Tibial nerve (tissue), 4 donors: ENCODE measurements around the gene TSC22D1. TPM values are rescaled to one million over a fixed set of nuclear protein-coding genes. Genes with fewer than 3 reads are reported as not detected.

Source experiments
- DNase-seq, 2 donors: peaks; one replicate each; pipeline ENCODE4 v3.0.0-alpha.2; 2019; ENCODE audit warnings: low spot score in 2 of 2
- H3K27ac ChIP-seq, 4 donors: fragments of 200-600 bp; sonication (generic) in 3 of 4; one replicate each; pipeline ENCODE4 v1.5.1; 2017 to 2019; ENCODE audit warnings: mild to moderate bottlenecking in 1 of 4
- H3K27me3 ChIP-seq, 2 donors: fragments of 200-600 bp; sonication (generic) in 1 of 2; one replicate each; pipeline versions ENCODE4 v1.5.1 to v1.6.0; 2017 to 2019
- H3K36me3 ChIP-seq, 3 donors: fragments of 200-600 bp; sonication (generic); one replicate each; pipeline ENCODE4 v1.5.1; 2018 to 2019
- H3K4me1 ChIP-seq, 4 donors: fragments of 200-600 bp; sonication (generic) in 3 of 4; one replicate each; pipeline ENCODE4 v1.5.1; 2017 to 2019
- H3K4me3 ChIP-seq, 4 donors: fragments of 200-600 bp; sonication (generic) in 3 of 4; one replicate each; pipeline ENCODE4 v1.5.1; 2017 to 2019; ENCODE audit warnings: mild to moderate bottlenecking in 1 of 4, moderate library complexity in 1 of 4
- H3K9me3 ChIP-seq, 4 donors: fragments of 200-600 bp; sonication (generic) in 3 of 4; one replicate each; pipeline ENCODE4 v1.5.1; 2017 to 2019
- CTCF ChIP-seq, 5 experiments: fragments of 200-600 bp in 3 of 5; fragments of 450-650 bp in 2 of 5; sonication (generic) in 3 of 5; IDR thresholded peaks; one replicate each; pipeline ENCODE4 v1.5.1; 2016 to 2019; ENCODE audit warnings: antibody characterized with exemption in 5 of 5, mild to moderate bottlenecking in 3 of 5, moderate library complexity in 2 of 5
- EP300 ChIP-seq, 2 donors: sonication (generic); formaldehyde crosslinking; IDR thresholded peaks; one replicate each; pipeline ENCODE4 v1.6.1; 2017; ENCODE audit warnings: antibody characterized with exemption in 2 of 2, mild to moderate bottlenecking in 1 of 2
- POLR2A ChIP-seq, 2 donors: fragments of 450-650 bp; IDR thresholded peaks; one replicate each; pipeline ENCODE4 v1.6.1; 2017; ENCODE audit warnings: antibody characterized with exemption in 2 of 2, mild to moderate bottlenecking in 2 of 2, moderate library complexity in 2 of 2
- WGBS, 2 donors: methylation state at CpG; one replicate each; pipeline ENCODE4 v1.1.5; 2018; 5-methylcytosine and 5-hydroxymethylcytosine counted together
- total RNA-seq, 4 donors: library from RNA; depleted of rRNA; stranded (reverse); fragments of >200 nt; gene quantifications; one replicate each; pipeline ENCODE4 v1.1.0, GENCODE V29; 2016

Gene TSC22D1
- total RNA-seq, 4 donors from 2014 or later, result 203 to 334 (median 213) TPM

DNA sequence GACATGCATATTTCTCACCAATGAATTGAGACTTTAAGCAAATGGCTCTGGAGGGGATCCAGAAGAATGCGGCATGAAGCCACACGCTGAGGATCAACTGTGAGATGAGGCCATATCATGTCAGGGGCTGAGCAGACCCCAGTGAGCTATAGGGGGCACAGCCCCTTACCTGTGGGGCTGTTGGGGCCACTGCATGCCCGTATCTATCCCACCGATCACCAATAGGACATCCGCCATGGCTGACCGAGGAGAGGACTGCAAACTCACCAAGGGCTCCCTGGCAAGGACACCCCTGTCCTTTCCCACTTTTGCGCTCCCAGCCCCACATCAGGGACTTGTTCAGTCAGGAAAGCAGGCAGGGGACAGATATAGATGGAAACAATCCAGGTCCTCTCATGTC is 124.5 kb downstream of the TSC22D1 start:
- no peak for TF ChIP-seq POLR2A (IDR thresholded peaks at IDR 0.05)
- no peak for TF ChIP-seq CTCF (IDR thresholded peaks at IDR 0.05)
- no peak for TF ChIP-seq EP300 (IDR thresholded peaks at IDR 0.05)
- DNase-seq, result no peak
- Histone ChIP-seq H3K27me3 (no peaks in the 10 kb centered on the region), H3K4me3 (no peak overlapping the region), H3K9me3 (no peaks in the 10 kb centered on the region), H3K4me1 (no peaks in the 10 kb centered on the region), H3K27ac (no peak overlapping the region), H3K36me3 (no peaks in the 10 kb centered on the region)
- WGBS, 2 donors, result 94 to 95% methylated on average over 7 of the region's 7 CpGs

DNA sequence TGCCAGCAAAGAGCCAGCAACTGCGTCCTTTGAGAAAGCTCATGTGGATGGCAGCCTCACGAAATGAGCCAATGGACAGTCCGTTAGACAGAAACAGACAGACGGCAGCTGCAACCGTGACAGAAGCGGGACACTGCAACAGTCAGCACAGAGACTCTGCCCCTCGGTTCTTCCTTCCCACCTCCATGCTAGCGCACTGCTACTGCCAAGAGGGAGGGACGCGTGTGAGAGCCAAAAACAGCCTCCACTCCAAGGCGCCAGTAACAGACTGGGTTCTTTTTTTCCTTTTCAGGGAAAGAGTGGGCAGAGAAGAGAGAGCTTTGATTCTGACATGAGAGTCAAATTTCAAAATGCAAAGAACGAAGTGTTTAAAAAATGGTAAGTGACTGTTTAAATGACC is 125.0 kb downstream of the TSC22D1 start:
- no peaks in the 10 kb centered on the region for H3K9me3 ChIP-seq
- no peak overlapping the region for H3K27ac ChIP-seq
- H3K27me3 ChIP-seq, result no peaks in the 10 kb centered on the region
- no peaks in the 10 kb centered on the region for H3K4me1 ChIP-seq
- no peak overlapping the region for H3K4me3 ChIP-seq
- WGBS, 2 donors, result 70 to 78% methylated on average over 12 of the region's 12 CpGs
- no peaks in the 10 kb centered on the region for H3K36me3 ChIP-seq
- no peak for TF ChIP-seq EP300 (IDR thresholded peaks at IDR 0.05)
- no peak for TF ChIP-seq POLR2A (IDR thresholded peaks at IDR 0.05)
- TF ChIP-seq CTCF (IDR thresholded peaks at IDR 0.05), result no peak
- no peak for DNase-seq

DNA sequence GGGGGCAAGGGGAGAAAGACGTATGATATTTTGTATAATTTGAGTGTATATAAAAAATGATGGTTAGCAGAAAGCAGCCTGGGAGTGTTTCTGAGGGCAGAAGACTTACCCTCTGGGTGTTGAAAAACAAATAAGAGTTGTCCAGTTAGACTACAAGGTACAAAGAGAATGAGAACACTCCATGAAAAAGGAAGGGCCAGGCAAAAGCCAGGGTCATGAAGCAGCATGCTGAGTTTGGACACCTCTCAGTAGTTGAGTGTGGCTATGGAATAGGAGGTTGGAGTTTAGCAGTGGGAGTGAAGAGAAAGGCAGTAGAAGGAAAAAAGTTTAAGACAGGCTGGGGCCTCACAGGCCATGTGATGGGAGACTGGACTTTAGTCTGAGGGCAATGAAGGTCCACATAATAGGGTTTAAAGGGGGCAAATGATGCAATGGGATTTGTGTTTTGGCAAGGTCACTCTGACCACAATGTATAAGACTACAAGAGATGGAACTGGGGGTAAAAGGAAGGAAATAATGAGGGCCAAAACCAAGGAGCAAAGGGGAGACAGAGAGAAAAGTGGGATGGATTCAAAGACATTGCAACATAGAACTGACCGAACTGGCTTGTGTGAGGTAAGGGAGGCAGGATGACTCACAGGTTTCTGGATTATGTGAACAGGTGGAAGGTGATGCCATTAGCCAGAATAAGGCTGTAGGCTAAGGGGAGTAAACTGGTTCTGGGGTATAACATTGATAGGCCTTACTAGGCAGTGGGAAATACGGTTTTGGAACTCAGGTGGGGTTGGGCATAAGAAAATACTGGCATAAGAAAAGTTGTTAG is 125.9 kb downstream of the TSC22D1 start:
- Histone ChIP-seq H3K36me3 (no peaks in the 10 kb centered on the region), H3K9me3 (peaks cover 0 to 4% (median 0%) of the 10 kb centered on the region in 4 donors), H3K27ac (no peak overlapping the region), H3K27me3 (no peaks in the 10 kb centered on the region), H3K4me3 (no peak overlapping the region), H3K4me1 (no peaks in the 10 kb centered on the region)
- TF ChIP-seq CTCF (IDR thresholded peaks at IDR 0.05), result no peak
- no peak for TF ChIP-seq POLR2A (IDR thresholded peaks at IDR 0.05)
- WGBS, 2 donors, result 85 to 87% methylated on average over 3 of the region's 3 CpGs
- no peak for DNase-seq

GRCh38 chr13:44448875-44449274 is 127.3 kb downstream of the TSC22D1 start:
- H3K4me3 ChIP-seq, result no peak overlapping the region
- DNase-seq, result no peak
- TF ChIP-seq CTCF (IDR thresholded peaks at IDR 0.05), result no peak
- no peak for TF ChIP-seq EP300 (IDR thresholded peaks at IDR 0.05)
- TF ChIP-seq POLR2A (IDR thresholded peaks at IDR 0.05), result no peak
- H3K36me3 ChIP-seq, result no peaks in the 10 kb centered on the region
- H3K27ac ChIP-seq, result no peak overlapping the region
- no peaks in the 10 kb centered on the region for H3K27me3 ChIP-seq
- no peaks in the 10 kb centered on the region for H3K4me1 ChIP-seq
- 73 to 90% methylated on average over 3 of the region's 3 CpGs for WGBS, 2 donors
- H3K9me3 ChIP-seq, result peaks cover 0 to 4% (median 0%) of the 10 kb centered on the region in 4 donors

DNA sequence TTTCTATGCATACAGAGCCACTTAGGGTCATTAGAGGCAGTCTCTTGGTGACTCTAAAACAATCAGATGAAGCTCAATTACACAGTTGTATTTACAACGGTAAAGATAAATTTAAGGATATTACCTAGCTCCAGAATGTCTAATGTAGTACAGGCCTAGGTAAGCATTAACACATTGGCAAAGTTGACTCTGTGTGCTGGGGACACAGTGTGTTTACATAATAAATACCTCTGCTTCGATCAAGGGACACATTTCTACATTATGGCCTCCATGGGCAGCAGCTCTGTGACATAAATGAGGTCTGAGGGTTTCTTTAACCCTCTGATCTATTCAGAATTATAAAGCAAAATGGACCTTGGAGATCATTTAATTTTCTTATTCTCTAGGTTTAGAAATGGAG is 127.8 kb downstream of the TSC22D1 start:
- no peak for DNase-seq
- peaks cover 0 to 4% (median 0%) of the 10 kb centered on the region in 4 donors for H3K9me3 ChIP-seq
- WGBS, 2 donors, result 65 to 73% methylated on average over 2 of the region's 2 CpGs
- no peaks in the 10 kb centered on the region for H3K4me1 ChIP-seq
- H3K27me3 ChIP-seq, result no peaks in the 10 kb centered on the region
- TF ChIP-seq CTCF (IDR thresholded peaks at IDR 0.05) (no peak), POLR2A (IDR thresholded peaks at IDR 0.05) (no peak), EP300 (IDR thresholded peaks at IDR 0.05) (no peak)
- no peak overlapping the region for H3K4me3 ChIP-seq
- H3K36me3 ChIP-seq, result no peaks in the 10 kb centered on the region
- no peak overlapping the region for H3K27ac ChIP-seq
